GM12892 (cell line): Measurements from ENCODE around the gene NDRG2.

Experiments
- DNase-seq: peaks from one replicate; pipeline ENCODE4 v3.0.0; 2011; ENCODE audit not compliant: insufficient read length
- FAIRE-seq: peaks from 2 replicates; lab custom pipeline; 2011; peaks lifted over from hg19 to GRCh38; lab: Jason Lieb, UNC
- POLR2A ChIP-seq: IDR thresholded peaks from 2 replicates; pipeline ENCODE4 v1.6.1; 2011; ENCODE audit warnings: low read depth, low read length, control low read depth
- POLR2AphosphoS5 ChIP-seq: IDR thresholded peaks from 2 replicates; pipeline ENCODE4 v1.6.1; 2011; ENCODE audit warnings: low read depth, low read length, control low read depth
- TAF1 ChIP-seq: IDR thresholded peaks from 2 replicates; pipeline ENCODE4 v1.6.1; 2011; ENCODE audit warnings: low read depth, mild to moderate bottlenecking, control low read depth, low read length, borderline replicate concordance

NDRG2 gene

GRCh38 chr14:21026274-21026987, 1.6 kb upstream of the NDRG2 start:
- TF ChIP-seq POLR2A: no peak
- no peak for TF ChIP-seq TAF1
- no peak for TF ChIP-seq POLR2AphosphoS5
- FAIRE-seq: no peak
- no peak for DNase-seq

- TF ChIP-seq POLR2AphosphoS5: no peak
- TF ChIP-seq TAF1: no peak
- no peak for TF ChIP-seq POLR2A
- DNase-seq: no peak
- FAIRE-seq: no peak
These were observed 761 bp upstream of the NDRG2 start for GRCh38 chr14:21025371-21026273.

DNA sequence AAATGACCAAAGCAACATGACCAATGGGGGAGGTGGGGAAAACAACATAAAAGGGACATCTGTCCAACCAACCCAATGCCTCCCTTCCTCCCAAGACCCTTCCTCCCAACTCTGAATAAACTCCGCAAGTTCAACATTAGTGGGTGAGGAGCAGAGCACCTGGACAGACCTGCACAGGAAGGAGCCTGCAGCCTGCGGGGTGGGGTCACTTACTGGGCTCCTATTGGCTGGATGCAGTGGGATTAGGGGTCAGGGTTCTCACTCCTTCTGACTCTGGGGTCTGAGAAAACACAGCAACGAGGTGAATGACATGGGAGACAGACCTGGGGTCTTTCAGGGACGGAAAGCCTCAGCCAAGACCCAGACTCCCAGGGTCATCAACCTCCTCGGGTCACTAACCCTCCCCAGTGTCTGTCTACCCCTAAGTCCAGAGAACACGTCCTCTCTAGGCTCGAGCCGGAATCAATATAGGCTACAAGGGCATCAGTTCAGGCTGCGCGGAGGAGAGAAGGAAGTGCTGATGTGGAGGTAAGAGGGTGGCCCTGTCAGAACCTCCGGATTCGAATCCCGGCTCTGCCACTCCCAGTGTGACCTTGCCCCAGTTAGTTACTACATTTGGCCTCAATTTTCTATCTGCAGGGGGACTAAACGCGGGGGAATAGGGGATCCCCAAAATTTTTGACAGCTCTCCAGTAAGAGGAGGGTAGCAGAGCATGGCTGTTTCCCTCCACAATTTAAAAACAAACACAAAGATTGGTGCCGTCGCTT, 860 bp downstream of the NDRG2 start:
- no peak for FAIRE-seq
- no peak for DNase-seq
- TF ChIP-seq POLR2AphosphoS5: no peak
- TF ChIP-seq POLR2A: no peak
- no peak for TF ChIP-seq TAF1

DNA sequence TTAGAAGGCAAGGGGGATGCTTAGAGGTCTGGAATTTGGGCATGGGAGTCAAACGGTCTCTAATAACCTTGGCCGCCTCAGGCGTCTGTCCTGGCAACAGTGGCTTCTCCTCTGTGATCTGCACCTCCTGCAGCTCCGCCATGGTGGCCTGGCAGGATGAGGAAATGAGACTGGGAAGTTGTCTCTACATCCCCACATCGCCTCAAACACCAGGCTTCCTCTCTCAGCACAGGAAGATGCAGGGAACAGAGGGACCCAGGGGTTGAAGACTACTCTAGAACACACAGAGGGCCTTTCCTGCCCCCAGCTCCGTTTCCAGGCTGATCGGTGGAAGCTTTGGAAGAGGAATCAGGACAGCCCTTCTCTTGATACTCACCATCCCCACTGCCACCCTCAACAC, 1.7 kb downstream of the NDRG2 start:
- TF ChIP-seq POLR2AphosphoS5 (no peak), POLR2A (no peak), TAF1 (no peak)
- no peak for FAIRE-seq
- DNase-seq: no peak

- DNase-seq (no peak), FAIRE-seq (no peak)
- TF ChIP-seq POLR2A: no peak
These were observed 2.2 kb downstream of the NDRG2 start for GRCh38 chr14:21022686-21023085.

DNA sequence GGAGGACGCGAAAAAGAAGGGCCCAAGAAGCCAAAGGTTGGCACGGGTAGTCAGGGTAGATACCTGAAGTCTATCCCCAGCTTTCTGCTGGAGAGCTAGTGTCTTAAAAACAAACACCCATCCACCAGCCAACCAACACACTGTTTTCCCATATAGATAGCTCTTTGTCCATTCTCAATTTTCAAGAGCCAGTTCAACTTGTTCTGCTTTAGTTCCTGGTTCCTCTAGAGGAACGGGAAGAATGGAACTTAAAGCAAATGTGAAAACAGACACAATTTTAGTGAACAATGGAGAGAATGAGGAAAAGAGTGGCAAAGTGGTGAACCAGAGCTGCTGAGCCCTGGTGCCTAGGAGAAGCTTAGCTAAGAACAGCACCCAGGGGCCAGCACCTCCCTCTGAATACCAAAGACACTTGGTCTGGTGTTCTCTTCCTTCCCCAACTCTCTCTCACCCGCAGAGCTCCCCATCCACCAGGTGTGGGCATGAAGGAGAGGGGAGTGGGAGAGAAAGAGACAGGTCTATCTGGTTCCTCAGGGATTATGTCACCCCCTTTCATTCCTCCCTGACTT, 3.8 kb downstream of the NDRG2 start:
- TF ChIP-seq POLR2AphosphoS5: no peak
- no peak for TF ChIP-seq TAF1
- TF ChIP-seq POLR2A: no peak
- DNase-seq (no peak), FAIRE-seq (no peak)

- DNase-seq (no peak), FAIRE-seq (no peak)
- TF ChIP-seq POLR2AphosphoS5 (no peak), TAF1 (no peak), POLR2A (no peak)
These were observed 5.5 kb downstream of the NDRG2 start for GRCh38 chr14:21019366-21019765.

GRCh38 chr14:21018781-21019180, 6.1 kb downstream of the NDRG2 start:
- no peak for DNase-seq
- TF ChIP-seq POLR2AphosphoS5 (no peak), TAF1 (no peak), POLR2A (no peak)
- FAIRE-seq: no peak

GRCh38 chr14:21018286-21018685, 6.6 kb downstream of the NDRG2 start:
- TF ChIP-seq TAF1: no peak
- TF ChIP-seq POLR2A: no peak
- no peak for TF ChIP-seq POLR2AphosphoS5
- FAIRE-seq (no peak), DNase-seq (no peak)

DNA sequence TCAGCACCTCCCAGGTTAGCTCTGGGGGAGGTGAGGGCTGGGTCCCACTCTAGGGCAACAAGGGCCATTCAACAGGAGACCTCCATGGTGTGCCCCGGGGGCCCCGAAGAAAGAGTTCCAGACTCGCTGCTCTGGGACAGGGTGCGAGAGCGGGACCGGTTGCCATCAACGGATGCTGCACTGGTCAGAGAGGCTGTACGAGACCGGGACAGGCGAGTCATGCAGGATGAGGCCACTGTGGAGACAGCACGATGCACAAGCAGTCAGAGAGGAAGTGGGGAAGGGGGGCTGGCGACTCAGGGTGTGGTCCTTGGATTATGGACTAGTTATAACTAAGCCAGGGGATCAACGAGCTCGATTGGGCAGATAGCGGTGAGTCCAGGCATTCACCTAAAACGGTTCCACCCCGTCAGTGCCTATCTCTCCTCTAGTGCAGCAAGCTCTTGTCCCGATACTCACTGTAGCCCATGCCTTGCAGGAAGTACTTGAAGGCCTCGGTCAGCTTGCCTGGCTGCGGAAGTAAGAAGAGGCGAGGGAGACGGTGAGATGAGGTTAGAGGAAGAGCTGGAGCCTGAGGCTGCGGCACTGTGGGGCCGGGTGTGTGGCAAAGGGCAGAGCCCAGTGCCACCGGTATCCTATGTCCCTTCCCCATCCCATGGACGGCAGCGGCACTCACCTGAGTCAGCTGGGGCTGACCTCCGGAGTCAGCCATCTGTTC, 7.2 kb downstream of the NDRG2 start:
- no peak for FAIRE-seq

More for the DNA sequence above, 7.2 kb downstream of the NDRG2 start:
- DNase-seq: no peak
- TF ChIP-seq POLR2AphosphoS5 (no peak), TAF1 (no peak)
